Memory B cell (primary cell): ENCODE results near the gene GOLM1.
"Not testable (repeated sequence)": the region's sequence is repeated elsewhere in the genome, so short reads cannot be mapped to it uniquely, and the experiment has no call there.

Experiments used
- ATAC-seq: fragments of 150-1000 bp; cut with Tn5 transposase; 2 replicates; pipeline ENCODE4 v1.10.0; 2021; ENCODE audit warnings: low read depth, mild to moderate bottlenecking, moderate library complexity
- DNase-seq, 2 donors: peaks; one replicate each; pipeline ENCODE4 v3.0.0; 2022; ENCODE audit warnings: low spot score in 2 of 2
- H3K27ac Mint-ChIP-seq: one replicate; pipeline ENCODE4 v1.8.0; 2022; ENCODE audit warnings: mild to moderate bottlenecking, moderate library complexity, mixed read lengths
- H3K27me3 Mint-ChIP-seq: one replicate; pipeline ENCODE4 v1.8.0; 2022; ENCODE audit warnings: mixed read lengths
- H3K36me3 Mint-ChIP-seq: one replicate; pipeline ENCODE4 v1.8.0; 2022; ENCODE audit warnings: mild to moderate bottlenecking, mixed read lengths
- H3K4me1 Mint-ChIP-seq: one replicate; pipeline ENCODE4 v1.8.0; 2022; ENCODE audit warnings: mixed read lengths
- H3K4me3 Mint-ChIP-seq: one replicate; pipeline ENCODE4 v1.8.0; 2022; ENCODE audit warnings: mild to moderate bottlenecking, moderate library complexity, mixed read lengths
- H3K9me3 Mint-ChIP-seq: one replicate; pipeline ENCODE4 v1.8.0; 2022; ENCODE audit warnings: mixed read lengths

The GOLM1 gene, protein sequence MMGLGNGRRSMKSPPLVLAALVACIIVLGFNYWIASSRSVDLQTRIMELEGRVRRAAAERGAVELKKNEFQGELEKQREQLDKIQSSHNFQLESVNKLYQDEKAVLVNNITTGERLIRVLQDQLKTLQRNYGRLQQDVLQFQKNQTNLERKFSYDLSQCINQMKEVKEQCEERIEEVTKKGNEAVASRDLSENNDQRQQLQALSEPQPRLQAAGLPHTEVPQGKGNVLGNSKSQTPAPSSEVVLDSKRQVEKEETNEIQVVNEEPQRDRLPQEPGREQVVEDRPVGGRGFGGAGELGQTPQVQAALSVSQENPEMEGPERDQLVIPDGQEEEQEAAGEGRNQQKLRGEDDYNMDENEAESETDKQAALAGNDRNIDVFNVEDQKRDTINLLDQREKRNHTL

GRCh38 chr9:86098824-86099700, at the start of gene GOLM1:
GOLM1 (minus strand) TSS chr9:86099558; CDS start chr9:86079320, 20,238 bp downstream.
- H3K36me3 Mint-ChIP-seq = no peaks in the 10 kb centered on the region
- ATAC-seq (peak; percentile 70), DNase-seq (peak in 1 of 2 donors; percentile 16)
- peak within 1 kb of the TSS; percentile 91 for H3K4me3 Mint-ChIP-seq
- no peaks in the 10 kb centered on the region for H3K9me3 Mint-ChIP-seq
- H3K27me3 Mint-ChIP-seq = peaks cover 7% of the 10 kb centered on the region
- no peak within 1 kb of the TSS for H3K27ac Mint-ChIP-seq
- H3K4me1 Mint-ChIP-seq = peaks cover 4% of the 10 kb centered on the region

DNA sequence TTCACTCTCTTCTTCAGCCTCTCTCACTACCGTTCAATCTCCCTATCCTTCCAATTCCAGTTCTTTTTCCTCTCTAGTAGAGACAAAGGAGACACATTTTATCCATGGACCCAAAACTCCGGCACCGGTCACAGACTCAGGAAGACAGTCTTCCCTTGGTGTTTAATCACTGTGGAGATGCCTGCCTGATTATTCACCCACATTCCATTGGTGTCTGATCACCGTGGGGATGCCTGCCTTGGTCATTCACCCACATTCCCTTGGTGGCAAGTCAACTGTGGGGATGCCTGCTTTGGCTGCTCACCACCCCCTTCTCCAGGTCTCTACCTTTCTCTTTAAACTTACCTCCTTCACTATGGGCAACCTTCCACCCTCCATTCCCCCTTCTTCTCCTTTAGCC, 47.3 kb upstream of the GOLM1 start:
- not testable (repeated sequence) for ATAC-seq, H3K27ac Mint-ChIP-seq, DNase-seq, H3K4me1 Mint-ChIP-seq, H3K4me3 Mint-ChIP-seq, H3K36me3 Mint-ChIP-seq
- H3K27me3 Mint-ChIP-seq = peaks cover 11% of the 10 kb centered on the region
- peaks cover 14% of the 10 kb centered on the region for H3K9me3 Mint-ChIP-seq

DNA sequence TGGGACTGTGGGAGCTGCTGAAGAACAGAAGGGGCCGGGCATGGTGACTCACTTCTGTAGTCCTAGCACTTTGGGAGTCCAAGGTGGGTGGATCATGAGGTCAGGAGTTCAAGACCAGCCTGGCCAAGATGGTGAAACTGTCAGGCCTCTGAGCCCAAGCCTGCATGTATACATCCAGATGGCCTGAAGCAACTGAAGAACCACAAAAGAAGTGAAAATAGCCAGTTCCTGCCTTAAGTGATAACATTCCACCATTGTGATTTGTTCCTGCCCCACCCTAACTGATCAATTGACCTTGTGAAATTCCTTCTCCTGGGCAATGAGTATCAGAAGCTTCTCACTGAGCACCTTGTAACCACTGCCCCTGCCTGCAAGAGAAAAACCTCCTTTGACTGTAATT, 46.6 kb upstream of the GOLM1 start:
- H3K36me3 Mint-ChIP-seq, H3K4me1 Mint-ChIP-seq, H3K4me3 Mint-ChIP-seq, DNase-seq, ATAC-seq, H3K27ac Mint-ChIP-seq: not testable (repeated sequence)
- Mint-ChIP-seq H3K9me3 (peaks cover 14% of the 10 kb centered on the region), H3K27me3 (peaks cover 11% of the 10 kb centered on the region)

- H3K27me3 Mint-ChIP-seq = peaks cover 5% of the 10 kb centered on the region
- H3K4me1 Mint-ChIP-seq = no peaks in the 10 kb centered on the region
- H3K36me3 Mint-ChIP-seq = peaks cover 6% of the 10 kb centered on the region
- H3K4me3 Mint-ChIP-seq = no peak overlapping the region
- ATAC-seq (no peak), DNase-seq (no peak)
- H3K9me3 Mint-ChIP-seq = peaks cover 14% of the 10 kb centered on the region
- no peak overlapping the region for H3K27ac Mint-ChIP-seq
Observed at GRCh38 chr9:86142973-86143372, 43.6 kb upstream of the GOLM1 start.

GRCh38 chr9:86141843-86142242, 42.5 kb upstream of the GOLM1 start:
- no peak for ATAC-seq
- peaks cover 10% of the 10 kb centered on the region for H3K9me3 Mint-ChIP-seq
- H3K36me3 Mint-ChIP-seq = peaks cover 4% of the 10 kb centered on the region
- H3K27ac Mint-ChIP-seq = no peak overlapping the region
- H3K4me1 Mint-ChIP-seq = no peaks in the 10 kb centered on the region
- no peak for DNase-seq
- no peak overlapping the region for H3K4me3 Mint-ChIP-seq
- peaks cover 3% of the 10 kb centered on the region for H3K27me3 Mint-ChIP-seq

DNA sequence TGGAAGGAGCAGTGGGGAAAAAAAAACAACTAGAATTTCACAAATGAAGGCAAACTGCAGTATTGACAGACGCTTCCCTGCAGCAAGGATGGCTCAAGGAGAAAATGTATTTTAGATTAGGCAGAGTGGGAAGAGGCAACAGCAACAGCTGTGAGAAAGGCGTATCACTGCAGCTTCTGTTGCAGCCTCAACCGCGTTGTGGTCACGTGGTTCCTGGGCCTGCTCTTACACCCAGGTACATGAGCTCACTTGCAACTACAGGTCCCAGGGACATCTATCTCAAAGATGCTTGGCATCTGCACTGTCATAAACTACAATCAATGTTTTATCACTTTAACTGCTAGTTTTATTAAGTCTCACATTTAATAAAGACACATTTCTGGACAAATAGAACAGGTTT, 36.0 kb upstream of the GOLM1 start:
- Mint-ChIP-seq H3K36me3 (no peaks in the 10 kb centered on the region), H3K4me1 (no peaks in the 10 kb centered on the region), H3K27me3 (peaks cover 3% of the 10 kb centered on the region), H3K9me3 (peaks cover 3% of the 10 kb centered on the region), H3K27ac (no peak overlapping the region), H3K4me3 (no peak overlapping the region)
- no peak for ATAC-seq
- no peak for DNase-seq

DNA sequence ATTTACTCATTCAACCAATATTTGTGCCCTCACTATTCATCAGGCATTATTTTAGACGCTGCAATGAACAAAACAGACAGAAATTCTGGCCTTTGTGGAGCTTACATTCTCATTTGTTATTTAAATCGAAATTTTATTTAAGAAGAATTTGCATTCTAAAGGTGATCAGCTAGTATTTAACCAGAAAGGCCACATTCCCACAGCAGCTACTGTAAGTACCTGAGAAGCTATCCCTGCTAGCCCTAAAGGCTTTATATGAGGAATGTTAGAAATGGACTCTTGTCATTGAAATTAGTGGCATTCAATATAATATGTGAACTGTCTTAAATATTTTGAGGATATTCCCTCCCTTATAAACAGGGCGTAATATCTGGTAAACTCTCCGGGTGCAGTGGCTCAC, 35.0 kb upstream of the GOLM1 start:
- no peaks in the 10 kb centered on the region for H3K36me3 Mint-ChIP-seq
- peaks cover 4% of the 10 kb centered on the region for H3K27me3 Mint-ChIP-seq
- peaks cover 3% of the 10 kb centered on the region for H3K9me3 Mint-ChIP-seq
- ATAC-seq (no peak), DNase-seq (no peak)
- H3K4me3 Mint-ChIP-seq = no peak overlapping the region
- no peak overlapping the region for H3K27ac Mint-ChIP-seq
- H3K4me1 Mint-ChIP-seq = no peaks in the 10 kb centered on the region

DNA sequence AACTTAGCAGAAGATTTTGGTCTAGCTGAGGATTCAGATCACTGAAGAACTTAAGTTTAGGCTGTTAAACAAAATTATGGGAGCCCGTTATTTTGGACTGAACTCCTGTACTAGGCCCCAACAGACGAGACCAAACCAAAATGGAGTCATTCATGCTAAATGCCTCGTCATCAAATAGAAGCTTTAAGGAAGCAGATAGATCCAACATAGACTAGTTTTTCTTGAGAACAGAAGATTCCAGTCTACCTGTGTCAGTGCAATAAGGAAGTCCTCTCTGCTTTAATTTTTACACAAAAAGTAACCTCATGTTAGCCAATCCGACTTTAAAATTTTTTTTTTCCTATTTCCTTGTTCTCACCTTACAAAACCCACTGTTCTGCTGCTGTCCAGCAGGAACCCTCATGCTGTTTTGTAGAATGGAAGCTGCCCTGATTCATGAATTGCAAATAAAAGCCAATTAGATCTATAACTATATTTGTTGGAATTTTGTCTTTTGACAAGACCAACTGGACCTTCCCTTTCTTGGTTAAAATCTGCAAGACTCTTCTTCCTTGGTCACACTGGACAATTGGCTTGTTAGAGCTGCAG, 29.0 kb upstream of the GOLM1 start:
- H3K4me3 Mint-ChIP-seq = no peak overlapping the region
- no peaks in the 10 kb centered on the region for H3K36me3 Mint-ChIP-seq
- no peak overlapping the region for H3K27ac Mint-ChIP-seq
- no peak for DNase-seq
- peaks cover 7% of the 10 kb centered on the region for H3K27me3 Mint-ChIP-seq
- no peaks in the 10 kb centered on the region for H3K4me1 Mint-ChIP-seq
- H3K9me3 Mint-ChIP-seq = peaks cover 3% of the 10 kb centered on the region
- no peak for ATAC-seq

DNA sequence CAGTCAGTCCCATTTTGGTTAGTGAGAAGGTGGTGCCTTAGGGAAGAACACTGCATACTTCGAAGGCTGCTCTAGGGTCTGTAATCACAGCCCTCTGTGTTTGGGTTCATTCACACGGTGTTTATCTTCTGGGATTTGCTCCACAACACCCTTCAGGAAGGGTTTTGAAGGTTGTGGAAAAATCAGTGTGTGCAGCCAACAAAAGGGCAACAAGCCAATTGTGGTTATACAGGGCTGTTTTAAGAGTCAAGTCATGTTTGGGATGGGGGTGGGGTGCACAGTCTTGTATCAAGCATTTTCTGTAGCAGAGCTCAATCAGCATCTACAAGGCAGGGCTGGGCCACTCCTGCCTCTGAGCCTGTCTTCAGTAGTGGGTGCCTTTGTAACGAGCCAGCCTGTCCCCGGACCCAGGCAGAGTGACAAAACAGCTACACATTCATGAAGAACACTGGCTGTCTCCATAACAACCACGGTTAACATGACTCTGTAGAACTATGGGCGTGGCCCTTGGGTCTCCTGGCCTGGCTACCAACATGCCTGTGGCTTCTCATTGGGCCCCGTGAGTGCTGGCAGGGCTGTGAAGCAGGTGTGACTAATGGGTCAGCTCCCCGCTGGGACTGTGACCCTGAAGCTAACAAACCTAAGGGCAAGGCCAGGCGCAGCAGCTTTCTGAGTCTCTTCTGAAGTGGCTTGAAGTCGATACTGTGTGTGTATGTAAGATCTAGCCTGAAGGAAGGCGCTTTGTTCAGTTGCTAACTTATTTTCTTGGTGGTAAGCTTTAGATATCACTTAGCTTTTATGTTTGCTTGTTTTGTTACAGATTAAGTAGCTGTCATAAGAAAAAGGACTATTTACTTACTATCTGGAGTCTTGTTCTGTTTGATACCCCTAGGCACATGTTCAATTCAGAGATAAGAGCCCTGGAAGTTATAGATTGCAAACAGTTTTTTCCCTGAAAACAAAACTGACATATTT, 27.9 kb upstream of the GOLM1 start:
- no peak overlapping the region for H3K27ac Mint-ChIP-seq
- DNase-seq = no peak
- H3K4me1 Mint-ChIP-seq = no peaks in the 10 kb centered on the region
- no peak overlapping the region for H3K4me3 Mint-ChIP-seq
- no peaks in the 10 kb centered on the region for H3K36me3 Mint-ChIP-seq
- peaks cover 6% of the 10 kb centered on the region for H3K27me3 Mint-ChIP-seq
- ATAC-seq = no peak
- peaks cover 1% of the 10 kb centered on the region for H3K9me3 Mint-ChIP-seq

DNA sequence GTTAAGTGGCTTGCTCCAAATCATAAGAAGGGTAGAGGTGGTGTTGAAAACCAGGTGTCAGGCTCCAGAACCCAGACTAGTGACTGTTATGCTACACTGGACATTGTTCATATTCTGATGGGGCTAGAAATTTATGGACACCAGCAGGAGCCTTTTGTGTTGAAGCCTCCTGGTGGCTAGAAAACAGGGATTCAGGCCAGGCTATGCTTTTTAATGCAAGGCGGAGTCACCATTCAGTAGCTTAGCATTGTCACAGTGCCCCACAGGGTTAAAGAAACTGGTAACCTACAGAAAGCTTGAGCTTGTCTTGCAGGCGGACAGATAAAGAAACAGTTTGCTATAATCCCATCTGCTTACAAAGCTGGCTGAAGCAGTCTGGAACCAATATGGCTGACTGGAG, 23.0 kb upstream of the GOLM1 start:
- Mint-ChIP-seq H3K4me3 (no peak overlapping the region), H3K27me3 (peaks cover 4% of the 10 kb centered on the region), H3K9me3 (no peaks in the 10 kb centered on the region), H3K36me3 (no peaks in the 10 kb centered on the region), H3K4me1 (no peaks in the 10 kb centered on the region), H3K27ac (no peak overlapping the region)
- DNase-seq = no peak
- ATAC-seq = no peak

- H3K27me3 Mint-ChIP-seq = peaks cover 4% of the 10 kb centered on the region
- no peaks in the 10 kb centered on the region for H3K4me1 Mint-ChIP-seq
- no peak for ATAC-seq
Observed at GRCh38 chr9:86119457-86119856, 20.1 kb upstream of the GOLM1 start.

GRCh38 chr9:86116425-86116824, 17.1 kb upstream of the GOLM1 start:
- Mint-ChIP-seq H3K36me3 (no peaks in the 10 kb centered on the region), H3K4me1 (no peaks in the 10 kb centered on the region), H3K4me3 (no peak overlapping the region), H3K27ac (no peak overlapping the region), H3K9me3 (no peaks in the 10 kb centered on the region), H3K27me3 (peaks cover 4% of the 10 kb centered on the region)
- no peak for DNase-seq
- no peak for ATAC-seq

More at GRCh38 chr9:86119457-86119856, 20.1 kb upstream of the GOLM1 start:
- Mint-ChIP-seq H3K27ac (no peak overlapping the region), H3K4me3 (no peak overlapping the region), H3K36me3 (no peaks in the 10 kb centered on the region), H3K9me3 (no peaks in the 10 kb centered on the region)
- no peak for DNase-seq

GRCh38 chr9:86115886-86116285, 16.5 kb upstream of the GOLM1 start:
- DNase-seq = no peak
- Mint-ChIP-seq H3K4me1 (no peaks in the 10 kb centered on the region), H3K27ac (no peak overlapping the region), H3K9me3 (no peaks in the 10 kb centered on the region), H3K27me3 (peaks cover 4% of the 10 kb centered on the region), H3K4me3 (no peak overlapping the region), H3K36me3 (no peaks in the 10 kb centered on the region)
- ATAC-seq = no peak
